ENCODE measurements around the gene SEMA6B.
A peak's percentile ranks its signal among the peaks of the same experiment; 100 is the strongest.

SEMA6B gene

DNA sequence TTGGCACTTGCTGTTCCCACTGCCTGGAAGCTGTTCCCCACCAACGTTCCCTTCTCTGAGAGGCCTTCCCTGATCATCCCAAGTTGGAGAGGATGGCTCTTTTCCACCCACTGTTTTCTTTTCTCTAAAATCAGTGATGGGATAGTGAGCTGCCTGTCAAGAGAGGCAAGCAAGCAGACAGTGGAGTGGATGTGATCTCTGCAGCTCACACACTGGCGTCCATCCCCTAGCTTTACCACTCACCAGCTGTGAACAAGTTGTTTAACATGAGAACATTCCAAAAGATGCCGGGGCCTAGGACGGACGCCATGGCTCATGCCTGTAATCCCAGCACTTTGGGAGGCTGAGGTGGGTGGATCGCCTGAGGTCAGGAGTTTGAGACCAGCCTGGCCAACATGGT, 28.0 kb upstream of the SEMA6B start:
- DNase-seq (ENCODE audit: low read depth, low spot score) = no peak

- no peak for DNase-seq (ENCODE audit: low read depth, low spot score)
Measured at GRCh38 chr19:4586691-4587090, 27.2 kb upstream of the SEMA6B start.

DNA sequence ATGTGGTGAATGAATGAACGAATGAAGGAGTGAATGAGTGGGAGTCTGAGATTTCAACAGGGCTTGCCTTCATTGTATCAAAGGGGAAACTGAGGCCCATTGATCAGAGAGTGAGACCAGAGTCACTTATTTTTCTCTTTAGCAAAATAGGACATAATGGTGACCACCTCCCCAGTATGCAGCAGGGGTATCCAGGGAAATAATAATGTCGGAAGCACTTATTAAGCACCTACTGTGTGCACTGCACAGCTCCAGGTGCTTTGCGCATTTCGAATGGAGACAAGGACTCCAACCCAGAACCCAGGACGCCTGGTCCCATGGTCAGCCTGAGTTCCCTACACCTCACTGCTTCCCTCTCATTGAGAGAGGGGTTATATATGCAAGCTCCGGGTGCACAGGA, 26.8 kb upstream of the SEMA6B start:
- no peak for DNase-seq (ENCODE audit: low read depth, low spot score)

- no peak for DNase-seq (ENCODE audit: low read depth, low spot score)
Measured at GRCh38 chr19:4585556-4585955, 26.1 kb upstream of the SEMA6B start.

DNA sequence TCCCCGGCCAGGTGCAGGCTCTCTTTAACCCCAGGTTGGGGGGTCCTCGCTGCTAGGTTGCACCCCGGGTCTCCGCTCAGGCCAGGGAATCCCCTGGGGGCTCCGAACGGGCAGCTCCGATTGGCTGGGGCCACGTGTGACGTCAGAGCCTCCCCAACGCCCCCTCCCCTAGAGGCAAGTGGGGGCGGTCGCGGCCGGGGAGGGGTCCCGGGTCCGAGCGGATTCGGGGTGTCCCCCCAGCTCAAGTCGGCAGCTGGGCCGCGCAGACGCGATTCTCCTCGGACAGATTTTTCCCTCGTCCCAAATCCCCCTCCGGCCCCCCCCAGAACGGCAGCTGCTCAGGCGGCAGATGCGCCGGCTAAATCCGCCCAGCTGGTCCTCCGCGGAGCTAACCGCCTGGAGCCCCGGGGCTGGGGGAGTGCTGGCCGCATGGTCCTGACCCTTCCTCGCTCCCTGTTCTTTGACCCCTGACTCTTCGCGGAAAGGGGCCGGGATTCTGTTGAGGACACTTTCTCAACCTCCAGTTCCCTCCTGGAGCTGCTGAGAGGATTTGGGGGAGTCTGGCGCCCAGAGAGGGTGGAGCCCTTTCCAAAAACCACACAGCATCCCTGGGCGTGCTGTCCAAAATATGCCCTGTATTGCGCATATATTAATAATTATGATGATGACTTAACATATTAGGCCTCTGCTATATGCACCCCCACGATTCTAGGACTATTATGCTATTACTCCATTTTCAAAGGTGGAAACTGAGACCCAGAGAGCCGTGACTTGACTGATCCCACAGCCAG, 25.4 kb upstream of the SEMA6B start:
- DNase-seq (ENCODE audit: low read depth, low spot score) = peak; percentile 65

GRCh38 chr19:4583961-4584669, 24.6 kb upstream of the SEMA6B start:
- DNase-seq (ENCODE audit: low read depth, low spot score) = peak; percentile 63

GRCh38 chr19:4582980-4583842, 23.7 kb upstream of the SEMA6B start:
- DNase-seq (ENCODE audit: low read depth, low spot score) = no peak

- DNase-seq (ENCODE audit: low read depth, low spot score) = no peak
Measured at GRCh38 chr19:4581666-4582553, 22.4 kb upstream of the SEMA6B start.

DNA sequence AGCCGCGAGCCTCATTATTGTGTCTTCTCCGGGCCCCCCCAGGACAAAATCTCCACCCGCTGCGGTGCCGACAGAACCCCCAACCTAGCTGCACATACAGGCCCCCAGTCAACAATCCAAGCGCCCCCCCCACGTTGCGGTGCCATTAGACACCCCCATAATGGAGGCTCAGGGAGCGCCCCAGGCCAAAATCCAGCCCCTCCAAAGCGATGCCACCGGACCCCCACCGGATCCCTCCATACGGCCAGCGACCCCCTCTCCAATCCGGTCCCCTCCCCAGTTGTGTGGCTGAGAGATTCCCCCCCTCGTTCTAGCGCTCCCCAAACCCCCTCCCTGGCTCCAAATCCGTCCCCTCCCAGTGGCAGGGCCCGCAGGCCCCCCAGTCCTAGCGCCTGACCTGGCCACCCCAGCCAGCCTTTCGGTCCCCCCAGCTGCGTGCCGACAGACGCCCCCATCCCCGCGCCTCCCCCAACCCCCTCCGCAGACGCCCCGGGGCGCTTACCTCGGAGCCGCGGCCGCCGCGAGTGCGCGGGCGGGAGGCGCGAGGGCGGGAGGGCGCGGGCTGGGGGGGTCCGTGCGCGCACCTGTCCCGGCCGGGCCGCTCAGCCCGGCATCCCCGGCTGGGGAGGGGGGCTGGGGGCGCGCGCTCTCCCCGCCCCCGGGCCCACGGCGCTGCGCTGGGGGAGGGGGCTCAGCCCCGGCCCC, 21.6 kb upstream of the SEMA6B start:
- DNase-seq (ENCODE audit: low read depth, low spot score) = no peak

- no peak for DNase-seq (ENCODE audit: low read depth, low spot score)
Measured at GRCh38 chr19:4580021-4580901, 20.8 kb upstream of the SEMA6B start.

DNA sequence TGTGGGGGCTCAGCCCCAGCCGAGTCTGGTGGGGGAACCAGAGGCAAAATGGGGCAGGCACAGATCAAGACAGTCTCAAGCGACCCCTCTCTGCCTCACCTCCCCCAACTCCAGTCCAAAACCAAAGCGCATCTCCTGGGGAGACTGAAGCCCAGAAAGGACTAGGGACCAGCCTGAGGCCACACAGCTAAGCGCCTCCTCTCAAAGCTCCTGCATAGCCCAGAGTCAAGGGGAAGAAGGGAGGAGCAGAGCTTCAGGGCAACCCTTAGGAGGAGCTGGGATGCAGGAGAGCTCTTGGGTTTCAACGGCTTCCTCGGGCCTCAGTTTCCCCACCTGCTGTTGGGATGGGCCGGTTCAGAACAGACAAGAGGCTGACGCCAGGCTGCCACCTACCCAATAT, 19.9 kb upstream of the SEMA6B start:
- no peak for DNase-seq (ENCODE audit: low read depth, low spot score)

DNA sequence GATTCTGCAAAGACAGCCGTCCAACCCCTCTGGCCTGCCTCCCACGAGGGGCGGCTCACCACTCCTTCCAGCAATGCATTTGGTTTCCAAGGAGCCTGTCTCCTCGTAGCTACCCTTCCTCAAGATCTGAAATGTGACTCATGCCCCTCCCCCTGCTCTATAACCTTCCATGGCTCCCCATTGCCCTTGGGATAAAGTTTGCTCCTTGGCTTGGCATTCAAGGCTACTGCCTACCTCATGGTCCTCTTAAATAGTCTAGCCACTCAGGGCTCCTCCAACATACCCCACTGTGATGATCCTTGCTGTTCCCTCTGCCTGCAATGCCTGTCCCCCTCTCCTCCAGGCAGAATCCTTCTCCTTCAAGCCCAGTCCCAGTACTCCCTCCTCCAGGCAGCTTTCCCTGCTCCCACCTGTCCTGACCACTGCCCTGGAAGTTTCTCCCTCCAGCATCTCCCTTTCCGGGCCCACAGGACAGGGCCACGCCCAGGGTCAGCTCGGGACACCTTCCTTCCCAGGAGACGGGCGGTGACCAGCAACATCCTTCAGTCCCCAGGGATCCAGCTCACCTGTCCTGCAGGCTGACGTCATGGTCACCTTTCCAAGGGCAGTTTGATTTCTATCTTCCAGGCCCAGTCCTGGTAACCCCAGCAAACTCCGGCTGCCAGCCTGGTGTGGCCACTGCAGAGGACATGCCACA, 19.2 kb upstream of the SEMA6B start:
- DNase-seq (ENCODE audit: low read depth, low spot score) = no peak

GRCh38 chr19:4577020-4577782, 17.7 kb upstream of the SEMA6B start:
- DNase-seq (ENCODE audit: low read depth, low spot score) = peak; percentile 32

GRCh38 chr19:4576016-4576933, 16.8 kb upstream of the SEMA6B start:
- DNase-seq (ENCODE audit: low read depth, low spot score) = peak; percentile 85

- DNase-seq (ENCODE audit: low read depth, low spot score) = peak; percentile 94
Measured at GRCh38 chr19:4575267-4576015, 16.0 kb upstream of the SEMA6B start.

- no peak for DNase-seq (ENCODE audit: low read depth, low spot score)
Measured at GRCh38 chr19:4573682-4574081, 14.2 kb upstream of the SEMA6B start.

Measured in ELF-1 (cell line).